HUES64 (cell line): ENCODE measurements around the gene ANGPTL3. TPM values are rescaled to one million over a fixed set of nuclear protein-coding genes. Genes with fewer than 3 reads are reported as not detected.
"Not testable (repeated sequence)": the region's sequence is repeated elsewhere in the genome, so short reads cannot be mapped to it uniquely, and the experiment has no call there.

Experiments
- H3K27ac ChIP-seq: 2 replicates; pipeline ENCODE4 v1.7.0; 2013; ENCODE audit warnings: low read depth, low read length, inconsistent platforms
- H3K27me3 ChIP-seq: 2 replicates; pipeline ENCODE4 v1.6.1; 2013; ENCODE audit warnings: mild to moderate bottlenecking, low read length; ENCODE audit not compliant: insufficient read depth
- H3K36me3 ChIP-seq: 2 replicates; pipeline ENCODE4 v1.6.1; 2013; ENCODE audit warnings: mild to moderate bottlenecking, low read length; ENCODE audit not compliant: insufficient read depth
- H3K4me1 ChIP-seq: 2 replicates; pipeline ENCODE4 v1.6.1; 2013; ENCODE audit warnings: mild to moderate bottlenecking, low read length, moderate library complexity; ENCODE audit not compliant: insufficient read depth
- H3K4me3 ChIP-seq: 2 replicates; pipeline ENCODE4 v1.5.1; 2013; ENCODE audit warnings: mild to moderate bottlenecking, low read length, moderate library complexity
- H3K9ac ChIP-seq: 2 replicates; pipeline ENCODE4 v1.6.1; 2013; ENCODE audit warnings: mild to moderate bottlenecking, low read depth, low read length
- H3K9me3 ChIP-seq: 2 replicates; pipeline ENCODE4 v1.6.1; 2013; ENCODE audit warnings: low read depth, low read length; ENCODE audit not compliant: insufficient read depth
- WGBS: fragments of 150-250, 120-280 bp; methylation state at CpG from one replicate; pipeline ENCODE4 v1.1.7; 2013; ENCODE audit warnings: missing lambda C conversion rate; 5-methylcytosine and 5-hydroxymethylcytosine counted together
- polyA plus RNA-seq, 2 experiments: library from polyadenylated mRNA; stranded (reverse); fragments of 50-300 nt; gene quantifications; one replicate each; pipeline ENCODE4 v1.2.3, GENCODE V29; 2013

ANGPTL3 gene, protein sequence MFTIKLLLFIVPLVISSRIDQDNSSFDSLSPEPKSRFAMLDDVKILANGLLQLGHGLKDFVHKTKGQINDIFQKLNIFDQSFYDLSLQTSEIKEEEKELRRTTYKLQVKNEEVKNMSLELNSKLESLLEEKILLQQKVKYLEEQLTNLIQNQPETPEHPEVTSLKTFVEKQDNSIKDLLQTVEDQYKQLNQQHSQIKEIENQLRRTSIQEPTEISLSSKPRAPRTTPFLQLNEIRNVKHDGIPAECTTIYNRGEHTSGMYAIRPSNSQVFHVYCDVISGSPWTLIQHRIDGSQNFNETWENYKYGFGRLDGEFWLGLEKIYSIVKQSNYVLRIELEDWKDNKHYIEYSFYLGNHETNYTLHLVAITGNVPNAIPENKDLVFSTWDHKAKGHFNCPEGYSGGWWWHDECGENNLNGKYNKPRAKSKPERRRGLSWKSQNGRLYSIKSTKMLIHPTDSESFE
- polyA plus RNA-seq (2013, experiment 1 of 2), result not detected
- polyA plus RNA-seq (2013, experiment 2 of 2), result not detected

DNA sequence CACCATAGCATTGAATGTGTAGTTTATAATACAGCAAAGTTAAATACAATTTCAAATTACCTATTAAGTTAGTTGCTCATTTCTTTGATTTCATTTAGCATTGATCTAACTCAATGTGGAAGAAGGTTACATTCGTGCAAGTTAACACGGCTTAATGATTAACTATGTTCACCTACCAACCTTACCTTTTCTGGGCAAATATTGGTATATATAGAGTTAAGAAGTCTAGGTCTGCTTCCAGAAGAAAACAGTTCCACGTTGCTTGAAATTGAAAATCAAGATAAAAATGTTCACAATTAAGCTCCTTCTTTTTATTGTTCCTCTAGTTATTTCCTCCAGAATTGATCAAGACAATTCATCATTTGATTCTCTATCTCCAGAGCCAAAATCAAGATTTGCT is at the start of gene ANGPTL3:
Gene ANGPTL3 (plus strand): TSS at position 240 of the 400 bp plus-strand sequence. CDS start 47 bp downstream, at position 287.
- Histone ChIP-seq H3K4me3 (no peak within 1 kb of the TSS), H3K9me3 (no peaks in the 10 kb centered on the region), H3K36me3 (no peaks in the 10 kb centered on the region), H3K27ac (no peak within 1 kb of the TSS), H3K9ac (no peak within 1 kb of the TSS), H3K4me1 (no peaks in the 10 kb centered on the region), H3K27me3 (no peaks in the 10 kb centered on the region)
- whole genome bisulfite sequencing, result 95% methylated on average over 1 of the region's 3 CpGs

DNA sequence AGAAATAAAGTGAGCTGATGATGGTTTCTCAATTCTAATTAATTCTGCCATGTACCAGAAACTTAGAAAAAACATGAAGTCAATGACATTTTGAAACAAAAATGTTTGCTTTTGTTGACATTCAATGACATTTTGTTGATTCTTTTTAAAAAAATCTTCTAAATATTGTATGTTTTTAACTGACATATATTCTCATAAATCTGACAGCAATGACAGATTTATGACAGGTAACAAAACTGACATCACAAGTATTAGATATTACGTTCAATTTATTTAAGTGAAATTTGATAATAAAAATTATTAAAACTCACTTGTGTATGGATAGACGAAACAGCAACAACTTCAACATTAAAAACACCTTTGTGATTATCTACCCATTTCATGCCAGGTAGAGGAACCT is 36.0 kb upstream of the ANGPTL3 start:
- H3K9ac ChIP-seq, result no peak overlapping the region
- H3K4me1 ChIP-seq, result no peaks in the 10 kb centered on the region
- H3K4me3 ChIP-seq, result no peak overlapping the region
- H3K27ac ChIP-seq, result no peak overlapping the region
- no CpG with 5 or more reads among the region's 2 CpGs for WGBS
- peaks cover 4% of the 10 kb centered on the region; the same call in 1 of the 2 replicates for H3K36me3 ChIP-seq
- no peaks in the 10 kb centered on the region for H3K27me3 ChIP-seq
- no peaks in the 10 kb centered on the region for H3K9me3 ChIP-seq

DNA sequence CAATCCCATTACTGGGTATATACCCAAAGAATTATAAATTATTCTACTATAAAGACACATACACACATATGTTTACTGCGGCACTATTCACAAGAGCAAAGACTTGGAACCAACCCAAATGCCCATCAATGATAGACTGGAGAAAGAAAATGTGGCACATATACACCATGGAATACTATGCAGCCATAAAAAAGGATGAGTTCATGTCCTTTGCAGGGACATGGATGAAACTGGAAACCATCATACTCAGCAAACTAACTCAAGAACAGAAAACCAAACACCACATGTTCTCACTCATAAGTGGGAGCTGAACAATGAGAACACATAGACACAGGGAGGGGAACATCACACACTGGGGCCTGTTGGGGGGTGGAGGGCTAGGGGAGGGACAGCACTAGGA is 30.1 kb upstream of the ANGPTL3 start:
- not testable (repeated sequence) for H3K9ac ChIP-seq, H3K4me1 ChIP-seq, H3K4me3 ChIP-seq, H3K36me3 ChIP-seq, H3K27ac ChIP-seq, H3K27me3 ChIP-seq, H3K9me3 ChIP-seq
- WGBS, result 100% methylated on average over 1 of the region's 1 CpG

DNA sequence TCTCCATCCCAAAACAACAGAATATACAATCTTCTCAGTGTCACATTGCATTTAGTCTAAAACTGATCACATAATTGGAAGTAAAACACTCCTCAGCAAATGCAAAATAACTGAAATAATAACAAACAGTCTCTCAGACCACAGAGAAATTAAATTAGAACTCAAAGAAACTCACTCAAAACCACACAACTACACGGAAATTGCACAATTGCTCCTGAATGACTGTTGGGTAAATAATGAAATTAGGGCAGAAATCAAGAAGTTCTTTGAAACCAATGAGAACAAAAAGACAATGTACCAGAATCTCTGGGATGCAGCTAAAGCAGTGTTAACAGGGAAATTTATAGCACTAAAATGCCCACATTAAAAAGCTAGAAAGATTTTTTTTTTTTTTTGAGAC is 29.4 kb upstream of the ANGPTL3 start:
- H3K9me3 ChIP-seq, H3K27ac ChIP-seq, H3K4me3 ChIP-seq, H3K9ac ChIP-seq, H3K27me3 ChIP-seq, H3K36me3 ChIP-seq, H3K4me1 ChIP-seq: not testable (repeated sequence)
- WGBS, result 100% methylated on average over 1 of the region's 1 CpG

GRCh38 chr1:62571517-62571916 is 25.8 kb upstream of the ANGPTL3 start:
- H3K27ac ChIP-seq, H3K4me3 ChIP-seq, H3K4me1 ChIP-seq, H3K9ac ChIP-seq, H3K36me3 ChIP-seq, H3K9me3 ChIP-seq, H3K27me3 ChIP-seq: not testable (repeated sequence)
- 96% methylated on average over 3 of the region's 4 CpGs for WGBS

- Histone ChIP-seq H3K27ac (no peak overlapping the region), H3K9ac (no peak overlapping the region), H3K36me3 (peaks cover 5% of the 10 kb centered on the region; the same call in 1 of the 2 replicates), H3K9me3 (peaks cover 4% of the 10 kb centered on the region; the same call in 1 of the 2 replicates), H3K27me3 (no peaks in the 10 kb centered on the region), H3K4me1 (peaks cover 13% of the 10 kb centered on the region; the same call in 1 of the 2 replicates), H3K4me3 (no peak overlapping the region)
Observed at GRCh38 chr1:62572476-62572875, 24.8 kb upstream of the ANGPTL3 start.

DNA sequence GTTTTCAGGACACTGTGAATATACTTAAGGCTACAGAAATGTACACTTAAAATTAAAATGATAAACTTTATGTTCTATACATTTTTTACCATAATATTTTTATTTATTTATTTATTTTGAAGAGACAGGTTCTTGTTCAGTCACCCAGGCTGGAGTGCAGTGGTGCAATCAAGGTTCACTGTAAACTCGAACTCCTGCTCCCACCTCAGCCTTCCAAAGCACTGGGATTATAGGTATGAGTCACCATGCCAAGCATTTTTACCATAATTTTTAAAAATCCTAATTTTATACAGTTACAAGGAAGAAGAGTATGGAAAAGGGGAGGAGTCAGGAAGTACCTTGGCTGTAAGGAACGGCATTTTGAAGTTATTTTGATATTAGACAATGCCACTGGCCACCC is 23.6 kb upstream of the ANGPTL3 start:
- H3K27me3 ChIP-seq, result no peaks in the 10 kb centered on the region
- 38% methylated on average over 2 of the region's 2 CpGs for WGBS
- peaks cover 4% of the 10 kb centered on the region; the same call in 1 of the 2 replicates for H3K9me3 ChIP-seq
- H3K9ac ChIP-seq, result no peak overlapping the region
- no peak overlapping the region for H3K27ac ChIP-seq
- peaks cover 13% of the 10 kb centered on the region; the same call in 1 of the 2 replicates for H3K4me1 ChIP-seq
- peaks cover 5% of the 10 kb centered on the region; the same call in 1 of the 2 replicates for H3K36me3 ChIP-seq
- H3K4me3 ChIP-seq, result no peak overlapping the region

DNA sequence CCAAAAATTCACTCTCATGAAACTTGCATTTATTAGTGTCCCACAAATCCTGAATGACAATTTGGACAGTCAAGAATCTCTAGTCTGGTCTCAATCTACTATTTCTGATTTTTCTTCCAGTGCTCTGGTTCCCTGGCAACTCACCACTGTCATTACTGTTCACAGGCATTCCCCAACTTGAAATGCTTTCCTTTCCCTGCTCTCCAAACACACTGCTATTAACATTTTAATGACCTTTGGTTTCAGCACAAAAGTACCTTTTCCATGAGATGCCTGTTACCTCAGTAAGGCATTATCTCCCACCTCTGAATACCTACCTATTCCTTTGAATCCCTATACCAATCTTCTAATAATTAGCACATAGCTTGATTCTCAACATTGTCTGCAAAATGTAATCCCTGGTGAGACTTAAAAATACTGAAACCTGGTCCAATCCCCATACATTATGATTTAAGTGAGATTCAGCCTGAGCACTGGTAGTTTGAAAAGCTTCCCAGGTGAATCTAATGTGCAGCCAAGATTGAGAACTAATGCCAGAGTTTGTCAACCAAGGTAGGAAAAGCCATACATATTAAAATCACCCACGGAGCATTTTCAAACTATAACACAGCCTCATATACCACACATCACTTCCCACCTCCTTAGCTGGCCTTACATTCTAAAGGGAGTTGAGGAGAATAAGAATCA is 11.7 kb upstream of the ANGPTL3 start:
- no peaks in the 10 kb centered on the region for H3K9me3 ChIP-seq
- H3K27ac ChIP-seq, result peak overlapping the region; percentile 74; the same call in 1 of the 2 replicates
- WGBS, result 17% methylated on average over 1 of the region's 1 CpG
- H3K27me3 ChIP-seq, result no peaks in the 10 kb centered on the region
- H3K9ac ChIP-seq, result no peak overlapping the region
- H3K36me3 ChIP-seq, result no peaks in the 10 kb centered on the region
- no peak overlapping the region for H3K4me3 ChIP-seq
- peaks cover 20% of the 10 kb centered on the region for H3K4me1 ChIP-seq

DNA sequence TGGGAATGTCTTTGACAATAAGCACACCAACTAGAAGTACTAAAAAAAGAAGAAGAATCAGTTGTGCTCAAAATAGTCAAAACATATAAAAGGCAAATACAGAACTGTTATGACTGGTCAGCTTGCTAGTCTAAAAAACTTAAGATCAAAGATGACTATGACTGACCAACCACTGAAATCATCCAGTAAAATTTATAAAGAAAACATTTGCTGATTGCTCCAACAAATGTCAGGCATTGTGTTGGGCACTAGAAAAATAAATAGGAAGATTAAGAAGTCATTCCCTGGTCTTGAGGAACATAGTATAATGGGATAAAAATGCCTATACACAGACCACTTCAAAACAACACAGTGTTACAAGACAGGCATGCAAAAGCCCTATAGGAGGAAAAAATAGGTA is 9.3 kb upstream of the ANGPTL3 start:
- H3K4me1 ChIP-seq, result peaks cover 20% of the 10 kb centered on the region
- no peak overlapping the region for H3K4me3 ChIP-seq
- H3K27me3 ChIP-seq, result no peaks in the 10 kb centered on the region
- H3K9me3 ChIP-seq, result no peaks in the 10 kb centered on the region
- H3K36me3 ChIP-seq, result no peaks in the 10 kb centered on the region
- H3K27ac ChIP-seq, result no peak overlapping the region
- no peak overlapping the region for H3K9ac ChIP-seq

DNA sequence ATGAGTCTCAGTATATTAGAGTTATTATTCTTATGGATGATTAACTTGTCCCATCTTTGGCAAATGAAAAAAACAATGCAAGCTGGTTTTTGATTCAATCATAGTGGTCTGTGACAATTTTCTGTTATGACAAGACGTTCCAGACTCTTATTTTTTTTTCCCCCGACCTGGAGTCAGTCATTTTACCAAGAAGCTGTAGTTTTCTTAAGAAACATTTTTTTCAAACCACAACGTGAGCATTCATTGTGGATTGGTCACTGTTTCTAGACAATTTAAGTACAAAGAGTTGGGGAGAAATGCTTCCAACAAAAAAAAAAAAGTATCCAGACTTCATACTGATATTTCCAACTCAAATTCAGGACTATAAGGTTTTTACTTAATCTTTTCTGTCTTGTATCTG is 8.0 kb upstream of the ANGPTL3 start:
- H3K9ac ChIP-seq, result no peak overlapping the region
- H3K9me3 ChIP-seq, result no peaks in the 10 kb centered on the region
- 93% methylated on average over 3 of the region's 3 CpGs for WGBS
- H3K27me3 ChIP-seq, result no peaks in the 10 kb centered on the region
- no peaks in the 10 kb centered on the region for H3K36me3 ChIP-seq
- H3K4me3 ChIP-seq, result no peak overlapping the region
- peaks cover 20% of the 10 kb centered on the region for H3K4me1 ChIP-seq
- H3K27ac ChIP-seq, result no peak overlapping the region

DNA sequence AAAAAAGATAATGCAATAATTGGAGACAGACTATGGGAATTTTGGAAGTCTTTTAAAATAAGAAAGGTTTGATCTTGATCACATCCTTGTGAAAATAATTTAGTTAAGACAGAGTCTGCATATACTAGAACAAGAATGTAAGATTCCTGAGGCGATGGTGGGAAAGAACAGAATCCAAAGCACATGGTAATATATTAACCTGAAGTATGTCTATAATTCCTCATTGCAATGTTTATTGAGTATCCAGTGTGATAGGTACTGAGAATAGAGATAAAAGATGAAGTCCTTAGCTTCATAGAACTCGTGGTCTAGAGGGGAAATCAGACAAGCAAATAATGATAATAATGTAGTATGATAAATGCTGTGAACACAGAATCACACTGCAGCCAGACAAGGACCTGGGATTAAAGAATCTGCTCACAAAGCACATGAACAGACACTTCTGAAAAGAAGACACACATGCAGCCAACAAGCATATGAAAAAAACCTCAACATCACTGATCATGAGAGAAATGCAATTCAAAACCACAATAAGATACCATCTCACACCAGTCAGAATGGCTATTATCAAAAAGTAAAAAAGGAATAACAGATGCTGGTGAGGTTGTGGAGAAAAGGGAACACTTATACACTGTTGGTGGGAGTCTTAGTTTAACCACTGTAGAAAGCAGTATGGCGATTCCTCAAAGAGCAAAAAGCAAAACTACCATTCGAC is 6.9 kb upstream of the ANGPTL3 start:
- WGBS, result 89% methylated on average over 4 of the region's 4 CpGs
- Histone ChIP-seq H3K27ac (no peak overlapping the region), H3K9me3 (no peaks in the 10 kb centered on the region), H3K36me3 (no peaks in the 10 kb centered on the region), H3K4me3 (no peak overlapping the region), H3K27me3 (no peaks in the 10 kb centered on the region), H3K9ac (no peak overlapping the region), H3K4me1 (peaks cover 14% of the 10 kb centered on the region)
